ENCODE results near the gene KRTAP10-3. TPM values are rescaled to one million over a fixed set of nuclear protein-coding genes. Genes with fewer than 3 reads are reported as not detected.

Gene KRTAP10-3
- total and polyA plus RNA-seq, 2 donors (not counting 3 experiments of a cell fraction or from before 2014, with no cell fraction given), result not detected

DNA sequence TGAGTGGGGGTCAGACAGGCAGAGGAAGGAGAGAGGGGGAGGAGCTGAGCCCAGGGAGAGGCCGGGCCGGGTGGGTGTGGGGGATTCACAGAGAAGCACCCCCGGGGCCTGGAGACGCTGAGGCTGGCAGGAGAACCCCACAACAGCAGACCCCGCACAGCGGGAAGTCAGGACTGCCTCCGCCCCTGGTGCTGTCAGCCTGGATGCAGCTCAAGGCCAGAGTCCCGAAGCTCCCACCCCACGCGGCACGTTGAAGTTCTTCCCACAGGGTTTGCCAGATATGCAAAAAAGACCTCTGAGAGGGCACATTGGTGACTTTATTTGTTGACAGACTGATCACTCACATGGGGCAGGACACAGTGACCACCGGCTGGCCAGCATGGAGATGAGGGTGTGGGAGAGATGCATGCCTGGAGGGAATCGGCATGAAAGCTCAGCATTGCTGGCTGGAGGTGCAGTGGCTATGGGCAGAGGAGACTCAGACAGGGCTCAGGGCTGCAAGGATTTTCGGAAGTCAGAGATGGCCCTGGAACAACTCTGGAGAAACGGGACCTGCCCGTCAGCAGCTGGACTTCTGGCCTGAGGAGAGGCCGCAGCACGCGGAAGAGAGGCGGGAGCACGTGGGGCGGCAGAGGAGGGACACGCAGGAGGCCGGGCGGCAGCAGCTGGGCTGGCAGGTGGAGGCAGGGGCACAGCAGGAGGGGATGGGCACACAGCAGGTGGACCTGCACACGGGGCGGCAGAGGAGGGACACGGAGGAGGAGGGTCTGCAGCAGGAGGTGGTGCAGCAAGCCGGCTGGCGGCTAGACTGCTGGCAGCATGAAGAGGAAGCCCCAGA lies 885 bp downstream of the KRTAP10-3 start:
- no peak for FAIRE-seq
- ChIA-PET POLR2A (no interaction called here), CTCF (no interaction called here)
- no TSS peak for BruUV-seq (replicated peaks)
- DNase-seq (ENCODE audit: low read depth, low spot score), result no peak
- Histone ChIP-seq H3K4me1 (ENCODE audit: control insufficient read depth, extremely low read depth, insufficient read depth, low read length) (no peaks in the 10 kb centered on the region), H3K79me2 (ENCODE audit: control insufficient read depth, insufficient read depth, low read length) (no peaks in the 10 kb centered on the region), H3K4me2 (ENCODE audit: insufficient read depth, low read length) (no peak overlapping the region), H3K9me1 (replicated peaks; ENCODE audit: control insufficient read depth, extremely low read depth, insufficient read depth, low read length) (no peaks in the 10 kb centered on the region), H3K9me3 (replicated peaks; ENCODE audit: control insufficient read depth, insufficient read depth, low read length) (no peaks in the 10 kb centered on the region), H3K27ac (ENCODE audit: insufficient read depth, low read depth, low read length) (no peak overlapping the region), H2AFZ (ENCODE audit: low read depth, low read length) (no peak overlapping the region), H3K36me3 (ENCODE audit: control insufficient read depth in 2 of 2, extremely low read depth in 1 of 2, insufficient read depth in 2 of 2, low read length in 2 of 2) (no peaks in the 10 kb centered on the region), H4K20me1 (replicated peaks; ENCODE audit: control insufficient read depth, extremely low read depth, insufficient read depth, low read length) (no peaks in the 10 kb centered on the region), H3K9ac (replicated peaks; ENCODE audit: extremely low read depth, insufficient read depth, low read length) (no peak overlapping the region), H3K27me3 (ENCODE audit: control insufficient read depth in 2 of 2, insufficient read depth in 2 of 2, low read length in 2 of 2) (peaks cover 0 to 3% of the 10 kb centered on the region in 2 experiments), H3K4me3 (replicated peaks in 1 of 3; ENCODE audit: insufficient read depth in 1 of 3, low read depth in 1 of 3, low read length in 3 of 3) (no peak overlapping the region)
- dilution Hi-C loops (cut with MboI; ENCODE audit: extremely low pct_ligation_motif_present, low sequenced_read_pairs), result no loop called here
- intact Hi-C loops (cut with micrococcal nuclease), result no loop called here
- TF ChIP-seq EZH2 (IDR thresholded peaks at IDR 0.05; ENCODE audit: borderline replicate concordance, low read depth, low read length, severe bottlenecking), result no peak
- no peak for TF ChIP-seq JUN (IDR thresholded peaks at IDR 0.05; ENCODE audit: borderline replicate concordance, insufficient read depth, insufficient read length, low read depth)
- no peak for TF ChIP-seq POLR2AphosphoS5 (IDR thresholded peaks at IDR 0.05; ENCODE audit: insufficient read depth, low read depth, low read length)
- TF ChIP-seq, protein P1, sequence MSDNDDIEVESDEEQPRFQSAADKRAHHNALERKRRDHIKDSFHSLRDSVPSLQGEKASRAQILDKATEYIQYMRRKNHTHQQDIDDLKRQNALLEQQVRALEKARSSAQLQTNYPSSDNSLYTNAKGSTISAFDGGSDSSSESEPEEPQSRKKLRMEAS (IDR thresholded peaks at IDR 0.05; ENCODE audit: insufficient read depth, insufficient read length), result no peak
- no peak for TF ChIP-seq FOS (IDR thresholded peaks at IDR 0.05; ENCODE audit: borderline replicate concordance, insufficient read depth, low read length)
- TF ChIP-seq POLR2A (IDR thresholded peaks at IDR 0.05; ENCODE audit: low read depth, low read length), result no peak
- no peak for TF ChIP-seq MYC (IDR thresholded peaks at IDR 0.05; ENCODE audit: low read depth, low read length)
- TF ChIP-seq, protein P2, sequence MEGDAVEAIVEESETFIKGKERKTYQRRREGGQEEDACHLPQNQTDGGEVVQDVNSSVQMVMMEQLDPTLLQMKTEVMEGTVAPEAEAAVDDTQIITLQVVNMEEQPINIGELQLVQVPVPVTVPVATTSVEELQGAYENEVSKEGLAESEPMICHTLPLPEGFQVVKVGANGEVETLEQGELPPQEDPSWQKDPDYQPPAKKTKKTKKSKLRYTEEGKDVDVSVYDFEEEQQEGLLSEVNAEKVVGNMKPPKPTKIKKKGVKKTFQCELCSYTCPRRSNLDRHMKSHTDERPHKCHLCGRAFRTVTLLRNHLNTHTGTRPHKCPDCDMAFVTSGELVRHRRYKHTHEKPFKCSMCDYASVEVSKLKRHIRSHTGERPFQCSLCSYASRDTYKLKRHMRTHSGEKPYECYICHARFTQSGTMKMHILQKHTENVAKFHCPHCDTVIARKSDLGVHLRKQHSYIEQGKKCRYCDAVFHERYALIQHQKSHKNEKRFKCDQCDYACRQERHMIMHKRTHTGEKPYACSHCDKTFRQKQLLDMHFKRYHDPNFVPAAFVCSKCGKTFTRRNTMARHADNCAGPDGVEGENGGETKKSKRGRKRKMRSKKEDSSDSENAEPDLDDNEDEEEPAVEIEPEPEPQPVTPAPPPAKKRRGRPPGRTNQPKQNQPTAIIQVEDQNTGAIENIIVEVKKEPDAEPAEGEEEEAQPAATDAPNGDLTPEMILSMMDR (IDR thresholded peaks at IDR 0.05; ENCODE audit: extremely low read depth in 1 of 2, insufficient read depth in 1 of 2, low read depth in 1 of 2, low read length in 2 of 2), result no peak
- TF ChIP-seq GATA2 (IDR thresholded peaks at IDR 0.05; ENCODE audit: insufficient read depth, insufficient read length, low read depth, low read length), result no peak
